Left ventricle myocardium inferior (tissue), 1 donor: ENCODE measurements around the gene C2orf74. TPM values are rescaled to one million over a fixed set of nuclear protein-coding genes. Genes with fewer than 3 reads are reported as not detected.
"Not testable (repeated sequence)": the region's sequence is repeated elsewhere in the genome, so short reads cannot be mapped to it uniquely, and the experiment has no call there.

Source experiments
- DNase-seq: peaks from one replicate; pipeline ENCODE4 v3.0.0-alpha.2; 2020
- H3K27ac ChIP-seq: fragments of 200-600 bp; replicated peaks from 2 replicates; pipeline ENCODE4 v1.8.0; 2021
- H3K27me3 ChIP-seq: fragments of 200-600 bp; 2 replicates; pipeline ENCODE4 v1.8.0; 2021; ENCODE audit warnings: low read depth
- H3K36me3 ChIP-seq: fragments of 200-600 bp; 2 replicates; pipeline ENCODE4 v1.8.0; 2021
- H3K4me1 ChIP-seq: fragments of 200-600 bp; 2 replicates; pipeline ENCODE4 v1.8.0; 2021
- H3K4me3 ChIP-seq: fragments of 200-600 bp; 2 replicates; pipeline ENCODE4 v1.8.0; 2021; ENCODE audit warnings: mild to moderate bottlenecking, moderate library complexity
- H3K9me3 ChIP-seq: fragments of 200-600 bp; replicated peaks from 2 replicates; pipeline ENCODE4 v1.8.0; 2021
- CTCF ChIP-seq: fragments of 200-600 bp; IDR thresholded peaks from 2 replicates; pipeline ENCODE4 v1.8.0; 2021; ENCODE audit warnings: antibody characterized with exemption, mild to moderate bottlenecking, borderline replicate concordance
- intact Hi-C: fragments of 100-400 bp; cut with micrococcal nuclease; formaldehyde crosslinking; loops from one replicate; pipeline ENCODE4 v1.11.0; 2022
- total RNA-seq: library from RNA; stranded (reverse); fragmentation: NEBNext Ultra II Directional; extraction: Animal tissue kit (Norgen Biotek cat#: 25700); gene quantifications from one replicate; pipeline ENCODE4 v1.2.1, GENCODE V29; 2021
- donor health status: DM: no; HTN: yes; CAD: no; lungs with severe emphysema.

Gene C2orf74
- total RNA-seq, 1 donor from 2014 or later, result 33.7 TPM

DNA sequence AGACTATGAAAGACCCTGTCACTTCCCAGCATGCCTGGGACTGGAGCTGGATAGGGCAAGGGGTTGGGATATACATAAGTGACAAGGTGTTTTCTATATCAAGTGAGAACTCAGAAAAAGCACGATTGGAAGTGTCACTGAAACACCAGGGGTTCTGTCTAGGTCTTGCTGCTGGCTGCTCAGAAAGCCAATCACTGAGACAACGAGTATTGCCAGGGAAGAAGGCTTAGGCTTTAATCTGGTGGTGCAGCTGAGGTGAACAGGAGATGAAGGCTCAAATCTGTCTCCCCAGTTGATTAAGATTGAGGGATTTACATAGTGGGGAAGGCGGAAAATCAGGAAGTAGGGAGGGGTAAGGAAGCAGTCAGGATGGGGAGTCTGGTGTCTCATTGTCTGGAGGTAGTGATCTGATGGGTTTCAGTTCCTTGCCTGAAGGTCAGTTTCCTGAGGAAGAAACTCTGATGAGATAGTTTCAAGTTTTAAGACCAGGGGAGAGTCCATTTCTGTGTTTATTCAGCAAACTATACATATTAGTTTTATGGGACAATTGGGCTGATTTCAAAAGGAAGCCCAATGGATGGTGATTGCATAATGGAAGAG is 3.5 kb upstream of the C2orf74 start:
- no peak overlapping the region for H3K4me3 ChIP-seq
- H3K36me3 ChIP-seq, result peaks cover 59% of the 10 kb centered on the region
- intact Hi-C loops, result no loop called here
- H3K9me3 ChIP-seq, result no peaks in the 10 kb centered on the region
- no peak overlapping the region for H3K27ac ChIP-seq
- no peaks in the 10 kb centered on the region for H3K27me3 ChIP-seq
- H3K4me1 ChIP-seq, result peaks cover 5% of the 10 kb centered on the region
- DNase-seq, result no peak
- no peak for TF ChIP-seq CTCF

GRCh38 chr2:61162721-61163120 is 733 bp downstream of the C2orf74 start:
- H3K4me1 ChIP-seq, result peaks cover 10% of the 10 kb centered on the region
- H3K36me3 ChIP-seq, result peaks cover 94% of the 10 kb centered on the region
- no peak overlapping the region for H3K27ac ChIP-seq
- TF ChIP-seq CTCF, result no peak
- intact Hi-C loops, result no loop called here
- H3K9me3 ChIP-seq, result no peaks in the 10 kb centered on the region
- no peaks in the 10 kb centered on the region for H3K27me3 ChIP-seq
- H3K4me3 ChIP-seq, result no peak overlapping the region
- DNase-seq, result no peak

GRCh38 chr2:61165082-61165481 is 3.1 kb downstream of the C2orf74 start:
- Histone ChIP-seq H3K4me1 (peaks cover 10% of the 10 kb centered on the region), H3K36me3 (peaks cover 71% of the 10 kb centered on the region)
- DNase-seq, H3K27ac ChIP-seq, H3K9me3 ChIP-seq, H3K4me3 ChIP-seq, intact Hi-C loops, H3K27me3 ChIP-seq: not testable (repeated sequence)

- H3K9me3 ChIP-seq, result no peaks in the 10 kb centered on the region
- H3K4me1 ChIP-seq, result peaks cover 10% of the 10 kb centered on the region
- no peak overlapping the region for H3K4me3 ChIP-seq
- peaks cover 62% of the 10 kb centered on the region for H3K36me3 ChIP-seq
- intact Hi-C loops, result no loop called here
- no peak overlapping the region for H3K27ac ChIP-seq
- no peak for DNase-seq
- TF ChIP-seq CTCF, result no peak
- H3K27me3 ChIP-seq, result no peaks in the 10 kb centered on the region
These were observed 4.0 kb downstream of the C2orf74 start for GRCh38 chr2:61165946-61166345.

DNA sequence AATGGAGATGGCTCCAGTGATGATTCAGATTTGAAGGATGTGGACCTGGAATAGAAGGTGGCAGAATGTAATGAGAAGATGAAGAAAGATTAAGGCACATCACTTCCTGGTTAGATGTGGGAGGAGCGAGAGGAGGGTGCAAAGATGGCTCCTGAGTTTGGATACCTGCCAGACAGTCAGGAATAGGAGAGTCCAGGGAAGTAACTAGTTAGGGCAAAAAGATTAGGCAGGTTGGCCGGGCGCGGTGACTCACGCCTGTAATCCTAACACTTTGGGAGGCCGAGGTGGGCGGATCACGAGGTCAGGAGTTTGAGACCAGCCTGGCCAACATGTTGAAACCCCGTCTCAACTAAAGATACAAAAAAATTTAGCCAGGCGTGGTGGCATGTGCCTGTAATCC is 5.6 kb downstream of the C2orf74 start:
- DNase-seq, result no peak
- H3K4me1 ChIP-seq, result peaks cover 6% of the 10 kb centered on the region
- intact Hi-C loops, result no loop called here
- peaks cover 52% of the 10 kb centered on the region for H3K36me3 ChIP-seq
- H3K4me3 ChIP-seq, result no peak overlapping the region
- no peak overlapping the region for H3K27ac ChIP-seq
- no peaks in the 10 kb centered on the region for H3K27me3 ChIP-seq
- no peaks in the 10 kb centered on the region for H3K9me3 ChIP-seq
- no peak for TF ChIP-seq CTCF

DNA sequence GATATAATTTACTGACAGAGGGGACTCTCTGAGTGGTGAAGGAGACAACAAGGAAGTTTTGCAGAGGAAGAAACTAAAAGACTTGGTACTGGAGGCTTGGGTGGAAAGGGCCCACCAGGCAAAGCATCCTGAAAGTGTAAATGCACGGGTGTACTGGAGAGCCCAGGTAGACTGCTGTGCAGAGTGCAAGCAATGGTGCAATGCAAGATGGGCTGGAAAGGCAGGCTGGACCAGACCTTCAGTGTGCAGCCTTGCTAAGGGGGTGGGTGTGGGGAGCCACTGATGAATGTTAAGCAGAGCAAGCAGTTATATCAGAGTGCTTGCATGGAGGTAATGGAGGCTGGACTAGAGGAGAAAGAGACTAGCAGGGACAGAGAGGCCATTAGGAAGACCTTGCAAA is 10.7 kb downstream of the C2orf74 start:
- no peak for TF ChIP-seq CTCF
- H3K4me1 ChIP-seq, result peaks cover 20% of the 10 kb centered on the region
- no peak overlapping the region for H3K4me3 ChIP-seq
- intact Hi-C loops, result no loop called here
- peak overlapping the region; percentile 14 for H3K27ac ChIP-seq
- no peak for DNase-seq
- H3K27me3 ChIP-seq, result no peaks in the 10 kb centered on the region
- H3K36me3 ChIP-seq, result peaks cover under 1% of the 10 kb centered on the region
- no peaks in the 10 kb centered on the region for H3K9me3 ChIP-seq
